Osteoblast (primary cell): ENCODE data around the gene FANCB. TPM values are rescaled to one million over a fixed set of nuclear protein-coding genes. Genes with fewer than 3 reads are reported as not detected.

Experiments used
- DNase-seq: peaks from one replicate; pipeline ENCODE4 v3.0.0; 2011; ENCODE audit warnings: low spot score, mixed read lengths; ENCODE audit not compliant: insufficient read length; ENCODE audit errors: missing footprints
- H2AFZ ChIP-seq: 2 replicates; pipeline ENCODE4 v1.6.0; 2011; ENCODE audit warnings: mild to moderate bottlenecking, low read length
- H3K27ac ChIP-seq: 2 replicates; pipeline ENCODE4 v1.5.1; 2011; ENCODE audit warnings: mild to moderate bottlenecking, low read depth, low read length, moderate library complexity
- H3K27me3 ChIP-seq: 2 replicates; pipeline ENCODE4 v1.6.0; 2012; ENCODE audit warnings: mild to moderate bottlenecking, control low read depth, inconsistent platforms, low read length, moderate library complexity; ENCODE audit not compliant: insufficient read depth
- H3K36me3 ChIP-seq: 2 replicates; pipeline ENCODE4 v1.5.1; 2011; ENCODE audit warnings: mild to moderate bottlenecking, low read length, control low read depth, moderate library complexity; ENCODE audit not compliant: insufficient read depth
- H3K4me1 ChIP-seq: 2 replicates; pipeline ENCODE4 v1.5.1; 2011; ENCODE audit warnings: mild to moderate bottlenecking, low read length, control low read depth, moderate library complexity; ENCODE audit not compliant: insufficient read depth
- H3K4me2 ChIP-seq: 2 replicates; pipeline ENCODE4 v1.6.0; 2011; ENCODE audit warnings: mild to moderate bottlenecking, low read length; ENCODE audit not compliant: insufficient read depth
- H3K4me3 ChIP-seq: fragments of 200-600 bp; sonication (generic); 3 replicates; pipeline ENCODE4 v1.5.1; 2012; ENCODE audit warnings: mild to moderate bottlenecking, low read length, inconsistent platforms; ENCODE audit not compliant: insufficient read depth
- H3K79me2 ChIP-seq: 2 replicates; pipeline ENCODE4 v1.6.0; 2012; ENCODE audit warnings: mild to moderate bottlenecking, low read length, control low read depth, inconsistent platforms; ENCODE audit not compliant: insufficient read depth
- H3K9me3 ChIP-seq: 2 replicates; pipeline ENCODE4 v1.5.1; 2011; ENCODE audit warnings: low read depth, low read length, control low read depth
- H4K20me1 ChIP-seq: 2 replicates; pipeline ENCODE4 v1.6.0; 2012; ENCODE audit warnings: mild to moderate bottlenecking, low read length, control low read depth; ENCODE audit not compliant: insufficient read depth
- CTCF ChIP-seq: IDR thresholded peaks from 2 replicates; pipeline ENCODE4 v1.5.1; 2011; ENCODE audit warnings: mild to moderate bottlenecking, low read depth, low read length, moderate library complexity; ENCODE audit errors: extremely low read depth
- total RNA-seq: library from RNA; depleted of rRNA; stranded (reverse); fragments of >200 nt; gene quantifications from 2 replicates; pipeline ENCODE4 v1.2.3, GENCODE V29; 2012

Gene FANCB
- total RNA-seq, 1 donor = 3.6 TPM

GRCh38 chrX:14801136-14801535 lies 71.7 kb downstream of the FANCB start:
- Histone ChIP-seq H3K9me3 (no peaks in the 10 kb centered on the region), H3K4me3 (no peak overlapping the region), H3K79me2 (no peaks in the 10 kb centered on the region), H3K27me3 (no peaks in the 10 kb centered on the region), H3K27ac (no peak overlapping the region), H3K4me2 (no peak overlapping the region), H4K20me1 (no peaks in the 10 kb centered on the region), H2AFZ (no peak overlapping the region), H3K36me3 (no peaks in the 10 kb centered on the region), H3K4me1 (no peaks in the 10 kb centered on the region)
- no peak for DNase-seq
- TF ChIP-seq CTCF = no peak

- Histone ChIP-seq H3K27ac (no peak overlapping the region), H3K79me2 (no peaks in the 10 kb centered on the region), H4K20me1 (no peaks in the 10 kb centered on the region), H3K36me3 (no peaks in the 10 kb centered on the region), H3K4me3 (no peak overlapping the region), H2AFZ (no peak overlapping the region), H3K4me2 (no peak overlapping the region), H3K27me3 (no peaks in the 10 kb centered on the region), H3K9me3 (no peaks in the 10 kb centered on the region), H3K4me1 (no peaks in the 10 kb centered on the region)
- DNase-seq = no peak
- no peak for TF ChIP-seq CTCF
These were observed 74.0 kb downstream of the FANCB start for GRCh38 chrX:14798805-14799397.

Other genes starting within 250 kb of the FANCB start
- gene MOSPD2, start 352 bp upstream of the FANCB start, total RNA-seq = 23.3 and 29.0 TPM in 2 replicates